ENCODE measurements around the gene ACBD5. TPM values are rescaled to one million over a fixed set of nuclear protein-coding genes. Genes with fewer than 3 reads are reported as not detected.

The ACBD5 gene
- total RNA-seq, 2 donors from 2014 or later, result 10.4 to 11.5 TPM

GRCh38 chr10:27152687-27153086, 87.9 kb downstream of the ACBD5 start:
- H3K27ac ChIP-seq, result no peak overlapping the region
- TF ChIP-seq POLR2A (IDR thresholded peaks at IDR 0.05), result no peak
- no peak for TF ChIP-seq CTCF (IDR thresholded peaks at IDR 0.05)
- intact Hi-C loops (cut with DNase I), result no loop called here
- no peak overlapping the region for H3K4me3 ChIP-seq
- ATAC-seq (no peak), DNase-seq (no peak)
- peaks cover 0 to 3% of the 10 kb centered on the region in 2 donors for H3K36me3 ChIP-seq (replicated peaks in 1 of 2; ENCODE audit: insufficient read depth in 1 of 2, low read depth in 2 of 2)
- H3K27me3 ChIP-seq, result no peaks in the 10 kb centered on the region
- H3K4me1 ChIP-seq, result peaks cover 37% of the 10 kb centered on the region
- H3K9me3 ChIP-seq, result no peaks in the 10 kb centered on the region

DNA sequence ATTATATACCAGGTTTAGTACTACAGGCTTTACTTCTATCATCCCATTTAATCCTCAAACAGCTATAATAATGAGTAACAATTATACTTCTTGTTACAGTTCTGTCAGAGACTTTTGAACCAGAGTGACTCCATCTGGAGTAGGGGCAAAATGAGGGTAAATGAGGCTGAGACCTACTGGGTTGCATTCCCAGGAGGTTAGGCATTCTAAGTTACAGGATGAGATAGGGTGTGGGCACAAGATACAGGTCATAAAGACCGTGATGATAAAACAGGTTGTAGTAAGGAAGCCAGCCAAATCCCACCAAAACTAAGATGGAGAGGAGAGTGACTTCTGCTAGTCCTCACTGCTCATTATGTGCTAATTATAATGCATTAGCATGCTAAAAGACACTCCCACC, 90.3 kb downstream of the ACBD5 start:
- Histone ChIP-seq H3K36me3 (replicated peaks in 1 of 2; ENCODE audit: insufficient read depth in 1 of 2, low read depth in 2 of 2) (peaks cover 0 to 5% of the 10 kb centered on the region in 2 donors), H3K27ac (no peak overlapping the region), H3K4me3 (no peak overlapping the region), H3K4me1 (peaks cover 18% of the 10 kb centered on the region), H3K9me3 (no peaks in the 10 kb centered on the region), H3K27me3 (no peaks in the 10 kb centered on the region)
- WGBS, 2 donors, result 67 to 92% methylated on average over 1 of the region's 1 CpG
- DNase-seq, result no peak
- no peak for ATAC-seq
- intact Hi-C loops (cut with DNase I), result no loop called here
- TF ChIP-seq POLR2A (IDR thresholded peaks at IDR 0.05), result no peak
- no peak for TF ChIP-seq CTCF (IDR thresholded peaks at IDR 0.05)

- 80 to 81% methylated on average over 5 of the region's 5 CpGs for WGBS, 2 donors
- Histone ChIP-seq H3K27ac (no peak overlapping the region), H3K4me3 (no peak overlapping the region), H3K27me3 (no peaks in the 10 kb centered on the region), H3K4me1 (peaks cover 13% of the 10 kb centered on the region), H3K36me3 (replicated peaks in 1 of 2; ENCODE audit: insufficient read depth in 1 of 2, low read depth in 2 of 2) (peaks cover 0 to 8% of the 10 kb centered on the region in 2 donors), H3K9me3 (no peaks in the 10 kb centered on the region)
- ATAC-seq (no peak), DNase-seq (no peak)
- no peak for TF ChIP-seq POLR2A (IDR thresholded peaks at IDR 0.05)
- TF ChIP-seq CTCF (IDR thresholded peaks at IDR 0.05), result no peak
- intact Hi-C loops (cut with DNase I), result no loop called here
These were observed 92.9 kb downstream of the ACBD5 start for GRCh38 chr10:27147701-27148100.

DNA sequence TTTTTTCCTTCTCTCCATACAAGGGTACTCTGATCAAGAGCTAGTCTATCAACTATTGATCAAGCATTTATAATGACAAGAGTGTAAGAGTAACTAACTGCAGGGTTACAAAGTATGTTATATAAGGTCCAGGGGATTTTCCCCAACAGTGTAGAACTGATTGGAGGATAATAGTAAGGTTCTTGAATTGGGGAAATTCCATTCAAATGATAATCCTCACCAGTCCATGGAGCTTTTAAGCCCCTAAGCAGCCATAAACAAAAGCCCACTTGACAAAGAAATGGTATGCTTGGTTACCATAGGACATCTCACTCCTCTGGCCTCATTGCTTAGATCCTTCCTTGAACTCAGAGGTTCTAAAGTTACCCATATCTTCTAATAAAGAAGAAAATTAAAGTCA, 94.7 kb downstream of the ACBD5 start:
- ATAC-seq (no peak), DNase-seq (no peak)
- no peak overlapping the region for H3K4me3 ChIP-seq
- no peaks in the 10 kb centered on the region for H3K27me3 ChIP-seq
- H3K27ac ChIP-seq, result no peak overlapping the region
- intact Hi-C loops (cut with DNase I), result no loop called here
- peaks cover 0 to 11% of the 10 kb centered on the region in 2 donors for H3K36me3 ChIP-seq (replicated peaks in 1 of 2; ENCODE audit: insufficient read depth in 1 of 2, low read depth in 2 of 2)
- H3K9me3 ChIP-seq, result no peaks in the 10 kb centered on the region
- TF ChIP-seq CTCF (IDR thresholded peaks at IDR 0.05) (no peak), POLR2A (IDR thresholded peaks at IDR 0.05) (no peak)
- peaks cover 2% of the 10 kb centered on the region for H3K4me1 ChIP-seq

Small RNA genes lying within 50 kb of the gene (small RNA-seq; reads per million reads assigned to genes)
- gene RNU2-24P, result not detected
- not detected for gene RNU7-12P

Other genes starting within 250 kb of the ACBD5 start
- 10 to 100 TPM; 10.1 to 12.2 TPM for gene ANKRD26, start 140.3 kb downstream of the ACBD5 start, total RNA-seq
- 10 to 100 TPM; 27.0 to 64.9 TPM for gene YME1L1, start 86.4 kb downstream of the ACBD5 start, total RNA-seq
- 1 to 10 TPM; 4.3 to 4.9 TPM for gene MASTL, start 85.4 kb downstream of the ACBD5 start, total RNA-seq

All from body of pancreas (tissue), 4 donors.